ENCODE data around the gene OLFM1.

Gene OLFM1

DNA sequence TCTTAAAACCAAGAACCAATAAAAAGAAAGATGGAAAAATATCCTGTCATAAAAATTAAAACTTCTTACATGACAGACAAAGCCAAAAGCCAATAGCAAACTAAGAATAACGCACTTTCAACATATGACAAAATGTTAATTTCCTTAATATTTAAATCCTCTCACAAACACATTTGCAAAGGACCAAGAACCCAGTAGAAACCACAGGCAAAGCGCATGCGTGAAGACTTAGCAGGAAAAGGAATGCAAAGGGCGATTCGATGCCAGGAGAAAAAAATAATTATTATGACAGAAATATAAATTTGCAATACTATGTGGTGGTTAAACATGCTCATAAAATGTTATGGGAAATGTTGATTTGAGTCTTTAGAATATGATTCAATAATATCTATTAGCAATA is 39.9 kb upstream of the OLFM1 start:
- no peaks in the 10 kb centered on the region for H3K4me1 ChIP-seq (ENCODE audit: control insufficient read depth, insufficient read depth, low read length, unreplicated experiment)
- no peak overlapping the region for H3K27ac ChIP-seq (ENCODE audit: low read depth, low read length)
- H3K36me3 ChIP-seq (ENCODE audit: insufficient read depth, low read length), result no peaks in the 10 kb centered on the region
- no peak overlapping the region for H3K4me3 ChIP-seq (ENCODE audit: low read depth, low read length)
- peaks cover 88% of the 10 kb centered on the region for H3K27me3 ChIP-seq (ENCODE audit: insufficient read depth, low read length)
- no peak overlapping the region for H2AFZ ChIP-seq (ENCODE audit: low read length, unreplicated experiment)
- H3K79me2 ChIP-seq (ENCODE audit: control insufficient read depth, insufficient read depth, low read length, unreplicated experiment), result no peaks in the 10 kb centered on the region

- Histone ChIP-seq H2AFZ (ENCODE audit: low read length, unreplicated experiment) (no peak overlapping the region), H3K4me1 (ENCODE audit: control insufficient read depth, insufficient read depth, low read length, unreplicated experiment) (no peaks in the 10 kb centered on the region), H3K27me3 (ENCODE audit: insufficient read depth, low read length) (peaks cover 84% of the 10 kb centered on the region), H3K27ac (ENCODE audit: low read depth, low read length) (no peak overlapping the region), H3K4me3 (ENCODE audit: low read depth, low read length) (no peak overlapping the region), H3K36me3 (ENCODE audit: insufficient read depth, low read length) (no peaks in the 10 kb centered on the region), H3K79me2 (ENCODE audit: control insufficient read depth, insufficient read depth, low read length, unreplicated experiment) (no peaks in the 10 kb centered on the region)
Measured at GRCh38 chr9:135048046-135048757, 39.3 kb upstream of the OLFM1 start.

- Histone ChIP-seq H2AFZ (ENCODE audit: low read length, unreplicated experiment) (no peak overlapping the region), H3K36me3 (ENCODE audit: insufficient read depth, low read length) (no peaks in the 10 kb centered on the region), H3K4me1 (ENCODE audit: control insufficient read depth, insufficient read depth, low read length, unreplicated experiment) (no peaks in the 10 kb centered on the region), H3K4me3 (ENCODE audit: low read depth, low read length) (no peak overlapping the region), H3K27ac (ENCODE audit: low read depth, low read length) (no peak overlapping the region), H3K27me3 (ENCODE audit: insufficient read depth, low read length) (peaks cover 85% of the 10 kb centered on the region), H3K79me2 (ENCODE audit: control insufficient read depth, insufficient read depth, low read length, unreplicated experiment) (no peaks in the 10 kb centered on the region)
Measured at GRCh38 chr9:135048758-135049444, 38.6 kb upstream of the OLFM1 start.

DNA sequence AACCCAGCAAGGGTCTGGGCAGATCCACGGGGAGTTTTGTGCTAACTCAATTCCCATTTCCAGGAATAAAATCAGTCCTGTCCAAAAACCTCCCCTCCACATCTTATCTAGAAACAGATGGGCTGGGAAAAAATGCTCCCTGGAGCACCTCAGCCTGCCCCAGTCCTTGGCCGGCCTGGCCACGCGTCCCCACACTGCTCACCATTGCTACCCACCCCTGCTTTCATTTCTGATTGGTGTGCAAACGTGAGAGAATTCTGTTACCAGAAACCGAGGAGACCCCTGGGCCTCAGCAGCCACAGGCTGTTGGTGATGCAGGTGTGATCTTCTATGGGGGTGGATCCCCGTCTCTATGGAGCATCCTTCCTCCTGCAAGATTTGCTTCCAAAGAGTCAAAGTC is 38.0 kb upstream of the OLFM1 start:
- H3K79me2 ChIP-seq (ENCODE audit: control insufficient read depth, insufficient read depth, low read length, unreplicated experiment), result no peaks in the 10 kb centered on the region
- no peak overlapping the region for H3K4me3 ChIP-seq (ENCODE audit: low read depth, low read length)
- H3K27ac ChIP-seq (ENCODE audit: low read depth, low read length), result no peak overlapping the region
- H2AFZ ChIP-seq (ENCODE audit: low read length, unreplicated experiment), result no peak overlapping the region
- H3K36me3 ChIP-seq (ENCODE audit: insufficient read depth, low read length), result no peaks in the 10 kb centered on the region
- H3K4me1 ChIP-seq (ENCODE audit: control insufficient read depth, insufficient read depth, low read length, unreplicated experiment), result no peaks in the 10 kb centered on the region
- H3K27me3 ChIP-seq (ENCODE audit: insufficient read depth, low read length), result peaks cover 85% of the 10 kb centered on the region

DNA sequence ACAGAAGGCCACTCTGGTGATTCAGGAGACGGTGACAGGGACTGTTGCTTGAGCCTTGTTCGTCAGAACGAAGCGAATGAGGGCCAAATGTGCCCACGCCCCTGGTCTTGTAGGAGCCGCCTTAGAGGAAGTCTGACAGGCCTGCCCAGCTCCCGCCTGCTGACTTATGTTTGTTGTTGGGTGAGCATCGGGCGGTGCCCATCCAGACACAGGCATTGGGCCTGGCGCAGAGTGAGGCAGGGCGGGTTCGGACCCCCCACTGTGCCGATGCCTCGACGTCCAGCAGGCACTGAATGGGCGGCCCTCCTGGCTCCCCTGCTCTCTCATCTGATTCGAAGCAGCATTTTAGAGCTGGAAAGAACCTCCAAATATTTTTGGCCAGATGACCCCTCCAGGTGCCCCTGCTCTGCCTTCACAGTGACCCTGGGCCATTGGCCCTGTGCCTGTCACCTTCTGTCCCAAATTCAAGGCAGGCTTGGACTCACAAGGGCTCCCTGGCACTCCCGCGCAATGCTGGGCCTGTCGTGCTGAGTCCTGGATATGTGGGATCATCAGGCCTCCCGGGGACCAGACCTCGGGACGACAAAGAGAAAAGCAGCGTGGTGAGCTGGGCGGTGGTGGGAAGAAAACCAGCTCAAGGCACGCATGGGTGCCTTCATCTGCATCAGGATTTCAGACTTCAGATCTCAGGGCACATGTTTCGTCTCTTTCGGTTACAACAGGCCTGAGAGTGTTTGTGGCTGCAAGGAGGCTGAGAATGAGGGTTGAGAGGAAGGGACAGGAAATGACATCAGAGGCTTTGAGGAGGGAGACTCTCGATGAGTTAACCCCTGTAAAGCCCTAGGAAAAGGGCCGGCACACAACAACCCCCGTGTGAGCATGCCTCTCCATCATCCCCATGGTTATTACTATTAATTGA is 37.1 kb upstream of the OLFM1 start:
- Histone ChIP-seq H3K4me1 (ENCODE audit: control insufficient read depth, insufficient read depth, low read length, unreplicated experiment) (no peaks in the 10 kb centered on the region), H3K79me2 (ENCODE audit: control insufficient read depth, insufficient read depth, low read length, unreplicated experiment) (no peaks in the 10 kb centered on the region), H3K36me3 (ENCODE audit: insufficient read depth, low read length) (no peaks in the 10 kb centered on the region), H3K4me3 (ENCODE audit: low read depth, low read length) (no peak overlapping the region), H2AFZ (ENCODE audit: low read length, unreplicated experiment) (no peak overlapping the region), H3K27me3 (ENCODE audit: insufficient read depth, low read length) (peaks cover 84% of the 10 kb centered on the region), H3K27ac (ENCODE audit: low read depth, low read length) (no peak overlapping the region)

DNA sequence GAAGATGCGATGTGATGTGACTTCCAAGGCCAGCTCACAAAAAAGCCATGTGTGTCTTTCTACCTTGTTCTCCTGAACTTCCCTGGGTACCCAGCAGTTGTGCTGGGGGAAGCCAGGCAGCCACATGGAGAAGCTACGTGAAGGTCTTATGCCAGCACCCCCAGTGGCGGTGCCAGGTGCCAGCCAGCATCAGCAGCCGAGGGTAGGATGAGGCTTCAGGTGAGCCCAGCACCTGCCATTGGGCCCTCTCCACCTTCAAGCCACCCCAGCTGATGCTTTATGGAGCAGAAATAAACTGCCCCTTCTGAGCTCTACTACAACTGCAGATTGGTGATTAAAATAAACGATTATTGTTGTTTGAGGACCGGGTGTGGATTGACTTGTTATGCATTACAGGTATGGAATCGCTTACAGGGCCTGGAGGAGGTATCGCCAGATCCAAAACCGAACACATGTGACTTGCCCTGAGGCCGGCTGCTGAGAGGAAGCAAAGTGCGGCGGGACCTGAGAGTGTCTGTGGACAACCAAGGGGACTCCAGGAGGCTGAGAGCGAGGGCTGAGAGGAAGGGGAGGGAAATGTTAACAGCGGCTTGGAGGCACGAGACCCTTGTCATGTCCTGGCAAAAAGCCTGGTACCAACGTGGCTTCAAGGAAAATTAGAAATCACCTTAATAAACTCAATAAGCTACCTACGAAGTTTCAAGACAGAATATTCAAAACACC is 36.0 kb upstream of the OLFM1 start:
- Histone ChIP-seq H3K36me3 (ENCODE audit: insufficient read depth, low read length) (no peaks in the 10 kb centered on the region), H3K27ac (ENCODE audit: low read depth, low read length) (no peak overlapping the region), H2AFZ (ENCODE audit: low read length, unreplicated experiment) (no peak overlapping the region), H3K4me3 (ENCODE audit: low read depth, low read length) (no peak overlapping the region), H3K4me1 (ENCODE audit: control insufficient read depth, insufficient read depth, low read length, unreplicated experiment) (no peaks in the 10 kb centered on the region), H3K27me3 (ENCODE audit: insufficient read depth, low read length) (peaks cover 77% of the 10 kb centered on the region), H3K79me2 (ENCODE audit: control insufficient read depth, insufficient read depth, low read length, unreplicated experiment) (no peaks in the 10 kb centered on the region)

DNA sequence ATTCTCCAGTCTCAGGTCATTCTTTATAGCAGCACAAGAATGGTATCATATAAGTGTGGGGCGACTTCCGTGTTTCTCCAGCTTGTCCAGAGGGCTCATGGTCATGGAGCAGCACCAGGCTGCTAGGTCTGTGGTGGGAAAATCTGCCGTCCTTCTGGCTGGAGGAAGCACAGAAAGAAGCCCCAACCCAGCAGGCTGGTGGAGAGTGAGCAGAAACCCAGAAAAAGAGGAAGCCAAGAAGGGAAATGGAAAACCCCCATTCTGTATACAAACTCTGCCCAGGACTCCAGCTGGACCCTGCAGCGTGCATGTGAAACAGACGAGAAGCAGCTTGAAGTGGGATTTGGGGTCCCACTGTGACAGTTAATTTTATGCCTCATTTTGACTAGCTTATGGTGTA is 34.3 kb upstream of the OLFM1 start:
- no peak overlapping the region for H2AFZ ChIP-seq (ENCODE audit: low read length, unreplicated experiment)
- no peaks in the 10 kb centered on the region for H3K36me3 ChIP-seq (ENCODE audit: insufficient read depth, low read length)
- H3K79me2 ChIP-seq (ENCODE audit: control insufficient read depth, insufficient read depth, low read length, unreplicated experiment), result no peaks in the 10 kb centered on the region
- no peak overlapping the region for H3K4me3 ChIP-seq (ENCODE audit: low read depth, low read length)
- peaks cover 78% of the 10 kb centered on the region for H3K27me3 ChIP-seq (ENCODE audit: insufficient read depth, low read length)
- H3K4me1 ChIP-seq (ENCODE audit: control insufficient read depth, insufficient read depth, low read length, unreplicated experiment), result no peaks in the 10 kb centered on the region
- H3K27ac ChIP-seq (ENCODE audit: low read depth, low read length), result no peak overlapping the region

- Histone ChIP-seq H3K4me1 (ENCODE audit: control insufficient read depth, insufficient read depth, low read length, unreplicated experiment) (no peaks in the 10 kb centered on the region), H3K79me2 (ENCODE audit: control insufficient read depth, insufficient read depth, low read length, unreplicated experiment) (no peaks in the 10 kb centered on the region), H2AFZ (ENCODE audit: low read length, unreplicated experiment) (no peak overlapping the region), H3K27ac (ENCODE audit: low read depth, low read length) (no peak overlapping the region), H3K4me3 (ENCODE audit: low read depth, low read length) (no peak overlapping the region), H3K27me3 (ENCODE audit: insufficient read depth, low read length) (peaks cover 78% of the 10 kb centered on the region), H3K36me3 (ENCODE audit: insufficient read depth, low read length) (no peaks in the 10 kb centered on the region)
Measured at GRCh38 chr9:135055181-135055580, 32.3 kb upstream of the OLFM1 start.

DNA sequence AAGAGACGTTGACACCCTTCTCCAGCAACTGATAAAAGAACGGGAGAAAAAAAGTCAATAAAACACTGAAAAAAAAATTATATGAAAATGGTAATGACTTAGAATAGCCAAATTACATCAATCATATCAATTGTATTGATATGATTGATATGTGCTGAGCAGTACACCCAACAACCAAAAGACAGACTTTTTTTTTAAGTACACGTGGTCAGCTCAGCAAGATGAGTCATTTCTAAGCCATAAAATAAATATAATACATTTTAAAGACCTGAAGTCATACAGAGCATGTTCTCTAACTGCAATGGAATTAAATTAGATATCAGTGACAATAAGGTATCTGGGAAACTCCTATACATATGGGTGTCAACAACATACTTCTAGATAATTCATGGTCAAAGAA is 30.9 kb upstream of the OLFM1 start:
- H3K27ac ChIP-seq (ENCODE audit: low read depth, low read length), result no peak overlapping the region
- no peak overlapping the region for H3K4me3 ChIP-seq (ENCODE audit: low read depth, low read length)
- no peaks in the 10 kb centered on the region for H3K4me1 ChIP-seq (ENCODE audit: control insufficient read depth, insufficient read depth, low read length, unreplicated experiment)
- H3K36me3 ChIP-seq (ENCODE audit: insufficient read depth, low read length), result no peaks in the 10 kb centered on the region
- no peaks in the 10 kb centered on the region for H3K79me2 ChIP-seq (ENCODE audit: control insufficient read depth, insufficient read depth, low read length, unreplicated experiment)
- H2AFZ ChIP-seq (ENCODE audit: low read length, unreplicated experiment), result no peak overlapping the region
- peaks cover 79% of the 10 kb centered on the region for H3K27me3 ChIP-seq (ENCODE audit: insufficient read depth, low read length)

DNA sequence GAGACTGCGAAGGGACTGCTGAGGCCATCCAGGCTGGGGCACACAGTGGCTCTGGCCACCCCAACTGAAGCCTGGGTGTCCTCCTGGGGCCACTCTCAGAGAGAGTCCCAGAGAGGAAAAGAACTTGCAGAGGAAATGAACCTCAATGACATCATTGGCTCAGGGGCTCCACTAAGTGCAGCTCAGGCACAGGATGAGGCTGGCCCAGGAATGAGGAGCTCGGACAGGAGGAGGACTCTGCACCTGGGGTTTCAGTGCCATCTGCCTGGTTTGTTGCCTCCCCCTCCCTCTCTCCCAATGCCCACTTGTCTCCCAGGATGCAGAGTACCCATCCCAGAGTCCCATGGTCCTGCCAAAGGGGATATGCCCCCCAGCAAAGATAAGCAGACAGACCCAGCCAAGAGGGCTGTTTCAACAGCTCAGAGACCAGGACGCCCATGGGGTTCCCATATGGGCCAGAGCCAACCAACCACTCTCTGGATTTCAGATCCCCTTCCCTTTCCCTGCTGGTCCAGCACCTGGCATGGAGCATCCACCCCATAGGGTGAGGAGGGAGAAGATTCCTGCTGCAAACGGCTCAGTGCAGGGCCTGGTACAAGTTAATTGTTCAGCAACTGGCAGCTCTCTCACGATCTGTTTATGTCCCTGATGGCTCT is 26.9 kb upstream of the OLFM1 start:
- H3K27ac ChIP-seq (ENCODE audit: low read depth, low read length), result no peak overlapping the region
- peaks cover 68% of the 10 kb centered on the region for H3K27me3 ChIP-seq (ENCODE audit: insufficient read depth, low read length)
- no peaks in the 10 kb centered on the region for H3K4me1 ChIP-seq (ENCODE audit: control insufficient read depth, insufficient read depth, low read length, unreplicated experiment)
- no peak overlapping the region for H2AFZ ChIP-seq (ENCODE audit: low read length, unreplicated experiment)
- no peak overlapping the region for H3K4me3 ChIP-seq (ENCODE audit: low read depth, low read length)
- no peaks in the 10 kb centered on the region for H3K79me2 ChIP-seq (ENCODE audit: control insufficient read depth, insufficient read depth, low read length, unreplicated experiment)
- H3K36me3 ChIP-seq (ENCODE audit: insufficient read depth, low read length), result no peaks in the 10 kb centered on the region

Data from ACC112 (cell line).